Transverse colon (tissue), 4 donors: ENCODE data around the gene NOTO. TPM values are rescaled to one million over a fixed set of nuclear protein-coding genes. Genes with fewer than 3 reads are reported as not detected.

Experiments
- DNase-seq: peaks from one replicate; pipeline ENCODE4 v3.0.0-alpha.2; 2019
- H3K27ac ChIP-seq, 4 donors: fragments of 200-600 bp; sonication (generic); 2 replicates each; pipeline ENCODE4 v1.5.1; 2016 to 2018; ENCODE audit warnings: inconsistent platforms in 4 of 4
- H3K27me3 ChIP-seq: fragments of 200-600 bp; sonication (generic); 2 replicates; pipeline ENCODE4 v1.5.1; 2017; ENCODE audit warnings: inconsistent platforms
- H3K36me3 ChIP-seq, 4 donors: fragments of 200-600 bp; sonication (generic); 2 replicates each; pipeline ENCODE4 v1.5.1; 2017 to 2019; ENCODE audit warnings: inconsistent platforms in 4 of 4
- H3K4me1 ChIP-seq, 4 donors: fragments of 200-600 bp; sonication (generic); 2 replicates each; pipeline ENCODE4 v1.5.1; 2017 to 2020; ENCODE audit warnings: inconsistent platforms in 4 of 4
- H3K4me3 ChIP-seq, 4 donors: fragments of 200-600 bp; sonication (generic); 1 replicate in 1 of 4; 2 replicates in 3 of 4; pipeline versions ENCODE4 v1.5.1 to v1.6.1; 2017 to 2019; ENCODE audit warnings: inconsistent platforms in 4 of 4
- H3K9me3 ChIP-seq, 2 donors: fragments of 200-600 bp; sonication (generic); 2 replicates each; pipeline ENCODE4 v1.5.1; 2017 to 2019; ENCODE audit warnings: inconsistent platforms in 2 of 2
- CTCF ChIP-seq, 5 experiments: fragments of 200-600 bp in 3 of 5; fragments of 450-650 bp in 2 of 5; sonication (generic) in 3 of 5; IDR thresholded peaks; 1 replicate in 2 of 5; 2 replicates in 3 of 5; pipeline ENCODE4 v1.5.1; 2016 to 2017; ENCODE audit warnings: antibody characterized with exemption in 5 of 5, inconsistent platforms in 3 of 5, mild to moderate bottlenecking in 2 of 5, moderate library complexity in 1 of 5
- EP300 ChIP-seq: sonication (generic); formaldehyde crosslinking; IDR thresholded peaks from one replicate; pipeline ENCODE4 v1.6.1; 2017; ENCODE audit warnings: antibody characterized with exemption, low read depth
- POLR2A ChIP-seq: fragments of 450-650 bp; IDR thresholded peaks from one replicate; pipeline ENCODE4 v1.6.1; 2016; ENCODE audit warnings: antibody characterized with exemption, mild to moderate bottlenecking, moderate library complexity
- POLR2AphosphoS5 ChIP-seq, 3 donors: sonication (generic); formaldehyde crosslinking; IDR thresholded peaks; one replicate each; pipeline ENCODE4 v1.6.1; 2016; ENCODE audit warnings: antibody characterized with exemption in 3 of 3
- WGBS, 2 donors: methylation state at CpG; one replicate each; pipeline ENCODE4 v1.1.5; 2018; ENCODE audit warnings: low coverage in 1 of 2; 5-methylcytosine and 5-hydroxymethylcytosine counted together
- in situ Hi-C, 4 donors: fragments of 200-750 bp; cut with MboI; loops; one replicate each; pipeline versions ENCODE4 v1.15.0 to v1.15.1; 2017; ENCODE audit warnings: low sequenced_read_pairs in 3 of 4, low pct_ligation_motif_present in 1 of 4, low pct_unique_long_range_greater_than_20kb in 1 of 4
- intact Hi-C: fragments of 100-400 bp; cut with DNase I; formaldehyde crosslinking; loops from one replicate; pipeline ENCODE4 v1.15.1; 2023; ENCODE audit warnings: low total_unique reads
- total RNA-seq, 4 donors: library from RNA; depleted of rRNA; stranded (reverse); fragments of >200 nt; gene quantifications; one replicate each; pipeline ENCODE4 v1.1.0, GENCODE V29; 2016

NOTO gene
- total RNA-seq, 4 donors from 2014 or later: not detected

- in situ Hi-C loops (no loop called here), intact Hi-C loops (no loop called here)
- H3K9me3 ChIP-seq: no peaks in the 10 kb centered on the region
- WGBS, 2 donors: 76 to 84% methylated on average over 2 to 4 of the region's 4 CpGs
- no peaks in the 10 kb centered on the region for H3K27me3 ChIP-seq
- peaks cover 0 to 15% (median 0%) of the 10 kb centered on the region in 4 donors for H3K36me3 ChIP-seq
- no peak overlapping the region for H3K4me3 ChIP-seq
- no peak overlapping the region for H3K27ac ChIP-seq
- no peak for DNase-seq
- TF ChIP-seq POLR2A (no peak), EP300 (no peak), CTCF (IDR thresholded peaks at IDR 0.05) (no peak), POLR2AphosphoS5 (IDR thresholded peaks at IDR 0.05) (no peak)
- no peaks in the 10 kb centered on the region for H3K4me1 ChIP-seq
These were observed 21.4 kb downstream of the NOTO start for GRCh38 chr2:73223821-73224220.

- TF ChIP-seq EP300: no peak
- TF ChIP-seq POLR2AphosphoS5 (IDR thresholded peaks at IDR 0.05): no peak
- no peak for TF ChIP-seq POLR2A
- TF ChIP-seq CTCF (IDR thresholded peaks at IDR 0.05): no peak
- in situ Hi-C loops (loop anchor here in 1 of 4 donors (25.0 kb wide), 1 partner anchor 512 kb away; the partner anchor contains the start of gene TPRKB), intact Hi-C loops (no loop called here)
- DNase-seq: no peak
- Histone ChIP-seq H3K27me3 (no peaks in the 10 kb centered on the region), H3K9me3 (no peaks in the 10 kb centered on the region), H3K4me3 (no peak overlapping the region), H3K36me3 (peaks cover 0 to 15% (median 0%) of the 10 kb centered on the region in 4 donors), H3K4me1 (no peaks in the 10 kb centered on the region), H3K27ac (no peak overlapping the region)
- WGBS, 2 donors: 81% methylated on average over 9 of the region's 9 CpGs; no CpG with 5 or more reads in 1 of the 2 donors
These were observed 23.4 kb downstream of the NOTO start for GRCh38 chr2:73225513-73226360.

GRCh38 chr2:73227086-73227485 lies 24.7 kb downstream of the NOTO start:
- Histone ChIP-seq H3K27me3 (no peaks in the 10 kb centered on the region), H3K27ac (no peak overlapping the region), H3K36me3 (peaks cover 0 to 8% (median 0%) of the 10 kb centered on the region in 4 donors), H3K4me1 (no peaks in the 10 kb centered on the region), H3K9me3 (no peaks in the 10 kb centered on the region), H3K4me3 (no peak overlapping the region)
- in situ Hi-C loops (loop anchor here in 1 of 4 donors (25.0 kb wide), 1 partner anchor 510 kb away; the partner anchor contains the start of gene TPRKB), intact Hi-C loops (no loop called here)
- WGBS, 2 donors: 93% methylated on average over 3 of the region's 3 CpGs; no CpG with 5 or more reads in 1 of the 2 donors
- no peak for DNase-seq
- TF ChIP-seq POLR2AphosphoS5 (IDR thresholded peaks at IDR 0.05) (no peak), POLR2A (no peak), EP300 (no peak), CTCF (IDR thresholded peaks at IDR 0.05) (no peak)

GRCh38 chr2:73228631-73229030 lies 26.3 kb downstream of the NOTO start:
- DNase-seq: no peak
- in situ Hi-C loops: loop anchor here in 1 of 4 donors (25.0 kb wide), 1 partner anchor 509 kb away; the partner anchor contains the start of gene TPRKB
- TF ChIP-seq CTCF (IDR thresholded peaks at IDR 0.05) (no peak), EP300 (no peak)
- Histone ChIP-seq H3K9me3 (no peaks in the 10 kb centered on the region), H3K27me3 (no peaks in the 10 kb centered on the region), H3K4me1 (peaks cover 4 to 7% (median 5%) of the 10 kb centered on the region in 4 donors), H3K4me3 (no peak overlapping the region), H3K27ac (no peak overlapping the region), H3K36me3 (peaks cover 0 to 7% (median 0%) of the 10 kb centered on the region in 4 donors)
- WGBS, 2 donors: 72 to 86% methylated on average over 3 to 14 of the region's 14 CpGs
- intact Hi-C loops: no loop called here
